Testis (tissue), 2 donors: ENCODE measurements around the gene MOCOS.

Source experiments
- CTCF ChIP-seq, 3 experiments: fragments of 450-650 bp in 2 of 3; fragments of 200-600 bp in 1 of 3; sonication (generic) in 1 of 3; IDR thresholded peaks; one replicate each; pipeline ENCODE4 v1.5.1; 2016 to 2019; ENCODE audit warnings: antibody characterized with exemption in 3 of 3, mild to moderate bottlenecking in 2 of 3, moderate library complexity in 1 of 3
- POLR2A ChIP-seq: fragments of 450-650 bp; IDR thresholded peaks from one replicate; pipeline ENCODE4 v1.6.1; 2017; ENCODE audit warnings: antibody characterized with exemption, mild to moderate bottlenecking, moderate library complexity

DNA sequence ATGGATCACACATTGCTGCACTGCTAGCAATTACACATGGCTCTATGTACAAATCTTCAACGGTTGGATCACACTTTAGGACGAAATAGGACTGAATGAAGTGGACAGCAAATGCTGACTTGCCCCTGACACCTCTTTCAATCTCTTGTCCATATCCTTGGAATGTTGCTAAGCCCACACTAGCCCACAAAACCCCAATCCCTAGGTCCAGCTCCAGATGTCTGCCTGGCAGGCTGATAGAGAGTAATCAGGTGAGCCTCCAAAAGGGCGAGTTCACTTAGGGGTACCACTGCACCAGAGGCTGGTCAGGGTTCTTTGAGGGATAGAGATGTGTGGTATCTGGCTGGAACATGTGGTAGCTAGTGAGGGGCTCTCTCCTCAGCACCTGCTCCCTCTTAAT lies 91.7 kb downstream of the MOCOS start:
- TF ChIP-seq POLR2A (no peak), CTCF (IDR thresholded peaks at IDR 0.05) (no peak)
